NCI-H1694 treated with DMSO at 0.1 percent for 48 hours (cell line): Measurements from ENCODE around the gene FAM20C.
"Not testable (repeated sequence)": the region's sequence is repeated elsewhere in the genome, so short reads cannot be mapped to it uniquely, and the experiment has no call there.

ENCODE experiments used
- DNase-seq: peaks from one replicate; lab custom pipeline; 2025; lab: John Stamatoyannopoulos, UW

The FAM20C gene

DNA sequence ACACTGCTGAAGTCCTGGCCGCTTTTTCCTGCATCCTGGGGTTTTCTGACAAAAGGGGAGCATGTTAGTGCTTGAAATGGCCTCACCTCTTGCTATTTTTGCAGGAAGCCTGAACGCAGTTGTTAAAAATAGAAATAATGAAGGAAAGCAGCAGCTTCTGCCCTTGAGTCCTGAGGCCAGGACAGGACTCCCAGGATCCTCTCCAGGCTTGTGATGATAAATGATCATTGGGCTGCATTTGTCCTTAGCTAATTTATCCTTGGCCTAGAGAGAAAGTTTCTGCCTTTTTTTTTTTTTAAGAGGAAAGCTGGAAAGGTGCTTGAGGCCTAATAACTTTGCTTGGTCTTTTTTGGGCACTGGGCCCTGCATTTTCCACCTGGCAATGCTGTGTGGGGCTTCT is 17.7 kb upstream of the FAM20C start:
- no peak for DNase-seq

DNA sequence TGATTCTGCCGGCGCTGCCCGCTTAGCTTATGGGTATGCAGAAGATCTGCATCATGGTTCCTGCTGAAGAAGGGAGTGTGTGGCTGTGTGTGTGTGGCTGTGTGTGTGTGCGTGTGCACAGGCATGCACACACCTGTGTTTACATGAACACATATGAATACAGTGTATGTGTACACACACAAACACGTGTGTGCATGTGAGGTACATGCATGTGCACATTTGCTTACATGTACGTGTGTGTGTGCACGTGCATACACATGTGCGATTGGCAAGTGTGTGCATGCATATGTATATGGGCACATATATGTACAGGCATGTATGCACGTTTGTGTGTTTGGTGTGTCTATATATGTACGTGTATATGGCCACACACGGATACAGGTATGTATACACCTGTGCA is 16.4 kb upstream of the FAM20C start:
- DNase-seq: no peak

DNA sequence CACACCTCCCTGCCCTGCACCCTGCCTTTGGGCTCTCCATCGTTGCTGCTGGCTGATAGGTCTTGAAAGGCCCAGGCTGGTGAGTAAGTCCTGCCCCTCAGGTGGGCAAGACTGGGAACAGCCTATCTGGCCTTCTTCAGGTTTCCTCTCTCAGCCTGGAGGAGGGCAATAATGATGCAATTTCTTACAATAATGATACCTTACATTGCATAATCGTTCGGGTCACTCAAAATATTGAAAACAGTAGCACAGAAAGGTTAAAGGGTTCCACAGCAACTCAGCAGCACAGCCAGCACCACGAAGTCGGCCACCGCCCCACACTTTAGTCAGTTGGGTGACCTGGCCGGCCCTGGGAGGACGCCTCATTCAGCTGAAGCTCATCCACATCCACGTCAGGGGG is 16.0 kb upstream of the FAM20C start:
- DNase-seq: no peak

- DNase-seq: no peak
Observed at GRCh38 chr7:176786-177459, 15.4 kb upstream of the FAM20C start.

DNA sequence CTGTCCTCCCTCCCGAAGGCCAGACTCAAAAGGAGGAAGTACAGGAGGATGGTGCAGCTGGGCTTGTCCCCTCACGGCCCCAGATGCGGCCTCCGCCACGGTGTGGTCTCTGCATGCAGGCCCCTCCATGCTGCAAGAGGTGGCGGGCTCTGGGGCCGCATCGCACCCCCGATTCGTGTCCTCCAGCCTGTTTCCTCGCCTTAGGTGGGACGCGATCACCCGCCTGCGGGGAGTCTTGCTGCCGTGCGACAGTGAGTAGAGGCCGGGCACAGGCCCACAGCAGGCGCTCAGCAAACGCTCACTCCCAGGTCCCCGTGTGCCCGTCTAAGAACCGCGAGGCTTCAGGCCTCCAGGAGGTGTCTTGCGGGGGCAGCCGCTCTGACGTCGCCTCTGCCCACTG is 13.9 kb upstream of the FAM20C start:
- no peak for DNase-seq

DNA sequence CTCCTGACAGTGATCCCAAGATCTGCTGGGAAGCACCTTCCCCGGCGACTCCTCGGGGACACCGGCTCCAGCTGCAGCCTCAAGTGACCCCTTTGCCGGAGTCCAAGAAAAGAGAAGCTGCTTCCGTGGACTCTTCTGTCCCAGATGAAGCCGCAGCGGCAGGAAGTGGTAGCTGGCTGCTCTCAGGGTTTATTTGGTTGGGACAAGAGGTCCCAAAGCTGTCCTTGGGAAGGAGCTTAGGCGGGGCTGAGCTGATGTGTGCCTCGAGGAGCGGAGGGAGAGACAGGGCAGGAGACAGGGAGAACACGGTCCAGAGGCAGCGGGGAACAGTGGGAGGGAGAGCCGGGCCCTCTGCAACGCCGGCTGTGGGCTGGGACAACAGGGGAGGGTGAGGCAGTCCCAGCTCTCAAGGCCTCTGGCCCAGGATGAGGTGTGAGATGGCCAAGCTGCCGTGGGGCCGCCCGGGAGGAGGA is 13.1 kb upstream of the FAM20C start:
- no peak for DNase-seq

GRCh38 chr7:179948-180694 is 12.2 kb upstream of the FAM20C start:
- DNase-seq: no peak

- DNase-seq: no peak
Observed at GRCh38 chr7:181738-182137, 10.6 kb upstream of the FAM20C start.

- not testable (repeated sequence) for DNase-seq
Observed at GRCh38 chr7:182502-182901, 9.9 kb upstream of the FAM20C start.

DNA sequence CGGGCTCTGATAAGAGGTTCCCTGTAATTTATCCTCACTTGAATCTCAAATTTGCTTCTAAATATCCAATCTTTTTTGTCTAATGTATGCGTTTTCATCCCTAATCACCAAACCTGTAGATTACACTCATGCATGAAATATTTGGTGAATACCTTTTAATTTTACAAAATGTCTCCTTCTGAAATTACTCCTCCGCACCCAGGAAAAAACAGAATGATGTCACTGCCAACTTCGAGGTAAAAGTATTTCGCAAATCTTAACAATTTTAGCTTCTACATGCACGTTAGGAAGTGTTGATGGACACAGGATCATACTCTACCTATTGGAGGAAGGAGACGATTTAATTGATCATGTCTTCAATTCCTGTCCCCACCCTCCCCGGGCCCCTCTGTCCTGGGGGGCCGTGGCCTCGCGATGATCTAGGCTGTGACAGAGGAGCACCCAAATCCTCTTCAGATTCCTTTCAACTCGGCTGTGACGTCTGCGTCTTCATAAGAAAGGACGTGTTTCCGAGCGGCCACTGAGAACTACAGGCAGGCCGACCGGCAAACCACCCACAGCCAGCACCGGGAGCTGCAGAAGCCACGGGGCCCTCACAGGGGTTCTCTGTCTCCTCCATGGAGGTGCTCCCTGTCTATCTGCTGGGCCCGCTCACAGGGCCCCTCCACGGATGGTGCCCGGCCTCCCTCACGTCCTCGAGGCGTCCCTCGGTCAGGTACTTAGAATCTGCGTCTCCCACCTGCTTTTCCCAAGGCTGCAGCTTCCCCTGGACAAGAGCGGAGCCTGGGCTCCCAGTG is 8.7 kb upstream of the FAM20C start:
- DNase-seq: no peak

DNA sequence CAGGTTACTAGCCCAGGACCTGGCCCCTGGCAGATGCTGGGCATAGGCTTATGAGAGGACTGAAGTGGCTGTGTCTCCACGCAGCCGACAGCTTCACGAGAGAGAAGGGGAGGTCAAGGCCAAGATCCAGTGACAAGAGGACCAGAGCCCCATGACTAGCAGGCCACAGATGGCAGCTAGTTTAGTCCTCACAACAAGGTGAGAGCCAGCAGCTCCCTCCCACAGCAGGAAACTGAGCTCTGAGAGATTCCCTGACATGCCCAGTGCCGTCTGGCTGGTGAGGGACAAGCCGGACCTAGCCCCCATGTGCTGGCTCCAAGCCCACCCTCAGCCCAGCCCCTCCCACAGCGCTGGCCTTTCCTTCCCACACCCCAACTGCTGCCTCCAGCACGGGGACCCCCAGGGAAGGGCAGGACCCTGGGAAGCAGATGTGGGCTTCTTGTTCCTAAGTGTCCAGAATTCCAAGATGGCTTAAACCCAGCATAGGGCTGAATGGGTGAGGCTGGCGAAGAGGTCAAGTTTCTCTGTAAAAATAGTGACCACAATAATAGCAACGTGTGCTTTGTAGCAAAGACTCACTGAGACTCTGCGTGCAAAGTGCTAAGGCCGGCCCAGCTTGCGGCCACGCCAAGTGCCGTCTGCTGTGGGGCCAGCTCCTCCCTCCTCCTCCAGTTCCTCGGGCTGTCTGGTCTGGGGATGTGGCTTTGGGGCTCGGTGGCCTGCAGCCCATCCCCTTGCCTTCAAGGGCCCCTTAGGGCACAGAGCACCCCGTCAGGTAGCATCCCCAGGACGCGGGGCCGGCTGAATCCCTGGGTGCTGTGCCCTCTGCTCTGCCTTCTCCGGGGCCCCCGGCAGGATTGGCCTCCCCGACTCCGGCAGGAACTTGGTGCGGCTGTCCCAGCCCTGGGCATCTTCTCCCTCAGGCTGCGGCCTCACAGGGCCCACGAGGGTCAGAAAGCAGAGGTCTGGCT is 7.8 kb upstream of the FAM20C start:
- no peak for DNase-seq

DNA sequence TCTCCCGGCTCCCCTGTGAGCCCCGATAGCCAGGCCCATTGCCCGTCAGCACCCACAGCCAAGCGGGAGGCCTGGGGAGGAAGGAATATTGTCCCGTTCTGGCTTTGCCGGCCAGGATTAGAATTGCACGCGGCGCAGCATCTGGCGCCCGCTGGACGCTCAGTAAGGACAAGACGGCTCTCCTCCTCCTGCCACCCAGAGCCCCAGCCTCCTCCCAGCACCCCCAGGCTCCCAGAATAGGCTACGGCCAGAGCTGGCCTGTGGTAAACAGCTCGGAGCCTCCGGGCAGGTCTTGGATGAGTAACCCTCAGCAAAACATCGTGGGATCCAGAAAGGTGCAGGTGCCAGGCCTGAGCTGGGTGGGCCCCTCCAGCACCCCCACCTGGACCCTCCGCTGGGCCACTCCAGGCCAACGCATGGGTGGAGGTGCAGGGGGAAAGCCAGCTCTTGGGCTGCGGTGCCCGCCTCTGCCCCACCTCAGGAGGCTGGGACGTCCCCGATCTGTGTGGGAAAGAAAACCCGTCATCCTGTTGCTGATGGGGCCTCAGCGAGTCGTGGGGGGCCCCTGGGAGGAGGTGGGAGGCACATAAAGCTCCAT is 5.8 kb upstream of the FAM20C start:
- no peak for DNase-seq

GRCh38 chr7:187227-187927 is 5.0 kb upstream of the FAM20C start:
- no peak for DNase-seq

GRCh38 chr7:188174-188573 is 4.2 kb upstream of the FAM20C start:
- DNase-seq: no peak

DNA sequence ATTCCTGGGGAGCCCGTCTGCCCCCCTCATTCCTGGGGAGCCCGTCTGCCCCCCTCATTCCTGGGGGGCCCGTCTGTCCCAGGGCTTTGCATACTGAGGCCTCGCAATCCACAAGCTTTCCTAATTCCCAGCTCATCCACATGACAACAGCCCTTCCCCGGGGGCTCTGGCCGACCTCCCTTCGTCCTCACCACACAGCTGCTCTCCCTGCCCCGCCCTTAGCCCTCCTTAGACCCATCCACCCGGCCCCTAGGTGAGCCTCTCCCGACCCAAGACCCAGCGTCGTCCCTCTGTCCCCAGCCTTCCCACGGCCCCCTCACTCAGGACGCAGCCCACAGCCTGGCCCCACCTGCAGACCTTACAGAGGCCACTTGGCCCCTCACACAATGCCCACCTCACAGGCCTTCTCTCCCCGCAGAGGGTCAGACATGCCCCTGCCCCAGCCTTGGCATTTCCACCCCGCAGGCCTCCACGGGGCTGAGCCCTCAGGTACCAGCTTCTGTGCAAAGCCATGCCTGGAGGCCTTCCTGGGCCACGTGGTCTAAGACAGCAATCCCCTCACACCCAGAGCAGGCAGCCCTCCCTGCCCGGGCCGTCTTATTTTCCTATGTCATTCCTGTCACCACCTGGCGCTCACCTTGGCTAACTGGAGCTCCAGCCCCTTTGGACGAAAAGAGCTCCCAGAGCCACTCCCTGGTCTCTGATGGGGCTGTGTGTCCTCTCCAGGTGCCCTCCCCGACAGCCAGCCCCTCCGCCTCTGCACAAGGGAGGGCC is 3.5 kb upstream of the FAM20C start:
- DNase-seq: no peak

- DNase-seq: no peak
Observed at GRCh38 chr7:189719-190118, 2.7 kb upstream of the FAM20C start.

- no peak for DNase-seq
Observed at GRCh38 chr7:190196-190595, 2.2 kb upstream of the FAM20C start.

DNA sequence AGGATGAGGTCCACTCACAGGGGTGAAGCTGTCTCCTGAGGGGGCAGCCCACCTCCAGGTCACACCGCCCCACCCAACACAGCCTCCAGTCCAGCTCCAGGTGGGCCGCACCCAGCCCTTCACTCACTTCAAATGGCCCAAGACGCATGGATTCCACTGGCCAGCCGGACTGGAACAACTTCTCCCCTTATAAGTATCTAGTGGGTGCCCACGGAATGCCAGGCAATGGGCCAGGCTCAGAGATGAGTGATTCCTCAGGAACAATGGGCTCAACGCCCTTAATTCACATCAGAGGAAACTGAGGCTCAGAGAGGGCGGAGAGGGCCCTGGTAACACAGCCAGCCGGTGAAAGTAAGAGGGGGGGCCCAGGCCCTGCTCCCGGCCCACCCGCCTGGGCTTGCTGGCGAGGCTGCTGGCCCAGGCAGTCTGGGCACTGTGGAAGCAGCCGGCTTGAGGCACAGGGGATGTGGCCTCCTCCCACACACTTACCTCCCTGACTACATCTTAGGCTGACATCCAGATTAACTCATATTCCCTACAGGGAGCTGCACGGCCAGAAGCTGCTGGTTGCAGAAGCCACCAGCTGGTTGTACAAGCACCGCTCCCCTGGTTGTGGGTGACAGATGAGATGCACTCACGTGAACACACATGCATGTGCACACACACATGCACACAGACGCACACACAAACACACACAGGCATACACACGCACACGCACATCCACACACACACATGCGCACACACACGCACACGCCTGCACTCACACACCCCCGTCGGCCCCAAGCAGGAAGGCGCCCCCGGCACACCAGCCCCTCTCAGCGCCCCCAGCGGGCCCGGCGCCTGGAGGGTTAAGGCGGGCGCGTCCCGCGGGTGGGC is 1.0 kb upstream of the FAM20C start:
- DNase-seq: peak; percentile 70
